Fibroblast of lung (primary cell): ENCODE data around the gene CDK6. TPM values are rescaled to one million over a fixed set of nuclear protein-coding genes. Genes with fewer than 3 reads are reported as not detected.
"Not testable (repeated sequence)": the region's sequence is repeated elsewhere in the genome, so short reads cannot be mapped to it uniquely, and the experiment has no call there.

Experiments used
- DNase-seq, 2 donors: peaks; one replicate each; pipeline versions ENCODE4 v3.0.0 to v3.0.0-alpha.2; 2010; ENCODE audit warnings: low read depth in 2 of 2
- H2AFZ ChIP-seq: 2 replicates; pipeline ENCODE4 v1.5.1; 2012; ENCODE audit warnings: low read length, control low read depth, inconsistent platforms
- H3K27ac ChIP-seq: 2 replicates; pipeline ENCODE4 v1.5.1; 2011; ENCODE audit warnings: low read length, control low read depth; ENCODE audit not compliant: insufficient read depth
- H3K27me3 ChIP-seq: 2 replicates; pipeline ENCODE4 v1.5.1; 2011; ENCODE audit warnings: mild to moderate bottlenecking, low read length; ENCODE audit not compliant: control insufficient read depth, insufficient read depth
- H3K36me3 ChIP-seq: 2 replicates; pipeline ENCODE4 v1.5.1; 2011; ENCODE audit warnings: low read length; ENCODE audit not compliant: control insufficient read depth, insufficient read depth
- H3K4me1 ChIP-seq: 2 replicates; pipeline ENCODE4 v1.5.1; 2011; ENCODE audit warnings: low read length; ENCODE audit not compliant: control insufficient read depth, insufficient read depth; ENCODE audit errors: extremely low read depth
- H3K4me2 ChIP-seq: 2 replicates; pipeline ENCODE4 v1.5.1; 2011; ENCODE audit warnings: low read length, control low read depth; ENCODE audit not compliant: insufficient read depth; ENCODE audit errors: extremely low read depth
- H3K4me3 ChIP-seq, 4 experiments: fragments of 200-600 bp in 1 of 4; sonication (generic) in 1 of 4; replicated peaks in 1 of 4; 2 replicates each; pipeline ENCODE4 v1.5.1; 2011 to 2016; ENCODE audit warnings: low read length in 4 of 4, low read depth in 3 of 4, mild to moderate bottlenecking in 3 of 4, control low read depth in 2 of 4, inconsistent platforms in 1 of 4, mixed read lengths in 1 of 4; ENCODE audit not compliant: insufficient read depth in 1 of 4; ENCODE audit errors: control extremely low read depth in 1 of 4
- H3K79me2 ChIP-seq: 2 replicates; pipeline ENCODE4 v1.5.1; 2012; ENCODE audit warnings: mild to moderate bottlenecking, low read length, inconsistent platforms; ENCODE audit not compliant: control insufficient read depth, insufficient read depth
- H3K9ac ChIP-seq: 2 replicates; pipeline ENCODE4 v1.5.1; 2011; ENCODE audit warnings: mild to moderate bottlenecking, low read length, control low read depth; ENCODE audit not compliant: insufficient read depth
- H3K9me3 ChIP-seq: 2 replicates; pipeline ENCODE4 v1.5.1; 2012; ENCODE audit warnings: low read depth, low read length; ENCODE audit not compliant: control insufficient read depth, insufficient read depth
- H4K20me1 ChIP-seq: 2 replicates; pipeline ENCODE4 v1.5.1; 2011; ENCODE audit warnings: low read length; ENCODE audit not compliant: control insufficient read depth, insufficient read depth; ENCODE audit errors: extremely low read depth
- EZH2 ChIP-seq: IDR thresholded peaks from 2 replicates; pipeline ENCODE4 v1.5.1; 2012; ENCODE audit warnings: low read length, control low read depth, mild to moderate bottlenecking; ENCODE audit errors: missing control alignments
- polyA plus RNA-seq, 2 donors: library from polyadenylated mRNA; depleted of rRNA in 1 of 2; stranded (reverse) in 1 of 2; unstranded in 1 of 2; fragments of >200 nt; gene quantifications; 2 replicates each; pipeline ENCODE4 v1.2.1, GENCODE V29; 2011 to 2012; ENCODE audit warnings: missing spikeins in 1 of 2
- total RNA-seq: library from RNA; depleted of rRNA; stranded (reverse); fragments of >200 nt; gene quantifications from 2 replicates; pipeline ENCODE4 v1.2.1, GENCODE V29; 2014
- TF ChIP-seq, protein P1 (sequence below), 2 donors: IDR thresholded peaks in 1 of 2; conservative IDR thresholded peaks in 1 of 2; 1 replicate in 1 of 2; 2 replicates in 1 of 2; pipeline ENCODE4 v1.5.1; 2011 to 2012; ENCODE audit warnings: low read length in 2 of 2, control low read depth in 1 of 2, inconsistent platforms in 1 of 2, low read depth in 1 of 2, mild to moderate bottlenecking in 1 of 2

Gene CDK6
- total and polyA plus RNA-seq, 2 donors (not counting 1 experiment from before 2014, with no cell fraction given), result 17.8 to 19.2 TPM

DNA sequence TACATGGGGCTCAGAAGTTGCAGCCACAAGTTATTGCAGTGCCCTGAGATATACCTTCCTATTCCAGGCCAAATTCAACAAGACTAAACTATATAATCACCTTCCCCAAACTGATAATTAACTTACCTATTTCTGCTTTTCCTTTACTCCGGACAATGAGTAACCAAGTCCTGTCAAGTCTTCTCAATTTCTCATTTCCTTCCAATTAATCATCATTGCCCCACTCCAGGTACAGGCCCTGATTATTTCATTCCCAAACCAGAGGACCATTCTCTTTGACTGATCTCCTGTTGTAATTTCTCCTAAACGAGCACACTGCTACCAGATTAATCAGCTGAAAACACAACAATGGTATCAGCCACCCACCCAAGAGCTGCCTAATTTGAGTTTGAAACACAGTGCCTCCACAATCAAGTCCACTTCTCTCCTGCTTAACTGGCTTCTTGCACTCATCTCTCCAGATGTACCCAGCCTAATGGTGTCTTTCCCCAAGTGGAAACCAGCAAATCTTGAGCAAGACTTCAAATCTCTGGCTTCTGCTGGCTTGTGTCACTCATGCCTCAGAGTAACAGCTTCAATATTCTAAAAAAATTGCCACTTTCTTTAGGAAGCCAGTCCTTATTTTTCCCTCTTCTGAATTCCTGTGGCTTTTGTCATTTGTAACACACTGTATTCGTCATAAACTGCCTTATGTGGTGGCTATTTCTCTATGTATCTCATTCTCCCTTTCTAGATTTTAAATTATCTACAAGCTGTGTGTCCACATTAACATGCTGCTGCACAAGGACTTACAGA is 89.1 kb downstream of the CDK6 start:
- Histone ChIP-seq H3K9me3 (no peaks in the 10 kb centered on the region), H3K9ac (no peak overlapping the region)
- peak; percentile 31 to 73 for DNase-seq

DNA sequence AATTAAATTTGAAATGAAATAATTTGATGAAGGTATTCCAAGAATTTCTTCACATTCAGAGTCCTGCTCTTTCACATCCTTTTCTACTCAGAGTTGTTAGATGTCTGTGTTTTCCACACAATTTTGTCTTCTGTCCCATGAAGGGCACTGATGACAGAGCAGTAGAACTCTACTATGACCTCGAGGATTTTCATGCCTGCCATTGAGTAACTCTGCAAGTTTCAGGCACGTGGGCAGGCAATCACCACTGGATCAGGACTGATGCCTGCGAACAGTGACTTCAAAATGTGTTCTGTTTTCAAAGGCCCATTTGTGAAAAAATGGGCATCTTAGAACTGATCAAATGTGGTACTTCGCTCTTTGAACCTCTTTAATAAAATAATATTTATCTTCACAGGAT is 91.1 kb downstream of the CDK6 start:
- Histone ChIP-seq H3K36me3 (no peaks in the 10 kb centered on the region), H3K79me2 (peaks cover 35% of the 10 kb centered on the region), H3K9me3 (no peaks in the 10 kb centered on the region), H3K9ac (no peak overlapping the region), H4K20me1 (no peaks in the 10 kb centered on the region), H3K27me3 (no peaks in the 10 kb centered on the region), H3K27ac (no peak overlapping the region), H2AFZ (no peak overlapping the region), H3K4me3 (no peak overlapping the region), H3K4me1 (peaks cover 9% of the 10 kb centered on the region), H3K4me2 (no peak overlapping the region)
- TF ChIP-seq, protein P1, sequence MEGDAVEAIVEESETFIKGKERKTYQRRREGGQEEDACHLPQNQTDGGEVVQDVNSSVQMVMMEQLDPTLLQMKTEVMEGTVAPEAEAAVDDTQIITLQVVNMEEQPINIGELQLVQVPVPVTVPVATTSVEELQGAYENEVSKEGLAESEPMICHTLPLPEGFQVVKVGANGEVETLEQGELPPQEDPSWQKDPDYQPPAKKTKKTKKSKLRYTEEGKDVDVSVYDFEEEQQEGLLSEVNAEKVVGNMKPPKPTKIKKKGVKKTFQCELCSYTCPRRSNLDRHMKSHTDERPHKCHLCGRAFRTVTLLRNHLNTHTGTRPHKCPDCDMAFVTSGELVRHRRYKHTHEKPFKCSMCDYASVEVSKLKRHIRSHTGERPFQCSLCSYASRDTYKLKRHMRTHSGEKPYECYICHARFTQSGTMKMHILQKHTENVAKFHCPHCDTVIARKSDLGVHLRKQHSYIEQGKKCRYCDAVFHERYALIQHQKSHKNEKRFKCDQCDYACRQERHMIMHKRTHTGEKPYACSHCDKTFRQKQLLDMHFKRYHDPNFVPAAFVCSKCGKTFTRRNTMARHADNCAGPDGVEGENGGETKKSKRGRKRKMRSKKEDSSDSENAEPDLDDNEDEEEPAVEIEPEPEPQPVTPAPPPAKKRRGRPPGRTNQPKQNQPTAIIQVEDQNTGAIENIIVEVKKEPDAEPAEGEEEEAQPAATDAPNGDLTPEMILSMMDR (conservative IDR thresholded peaks at IDR 0.05 in 1 of 2, IDR thresholded peaks at IDR 0.05 in 1 of 2; ENCODE audit: low read depth in 1 of 2, low read length in 2 of 2), result no peak
- TF ChIP-seq EZH2, result no peak
- no peak for DNase-seq

More for the DNA sequence above, 89.1 kb downstream of the CDK6 start:
- H3K79me2 ChIP-seq, result peaks cover 37% of the 10 kb centered on the region
- H3K36me3 ChIP-seq, result no peaks in the 10 kb centered on the region
- H2AFZ ChIP-seq, result no peak overlapping the region
- H4K20me1 ChIP-seq, result no peaks in the 10 kb centered on the region
- TF ChIP-seq, protein P1 (conservative IDR thresholded peaks at IDR 0.05 in 1 of 2, IDR thresholded peaks at IDR 0.05 in 1 of 2; ENCODE audit: low read depth in 1 of 2, low read length in 2 of 2), result no peak
- TF ChIP-seq EZH2, result no peak
- H3K4me1 ChIP-seq, result peaks cover 12% of the 10 kb centered on the region
- no peak overlapping the region for H3K4me3 ChIP-seq
- H3K27ac ChIP-seq, result peak overlapping the region; percentile 46
- H3K4me2 ChIP-seq, result peak overlapping the region; percentile 41
- no peaks in the 10 kb centered on the region for H3K27me3 ChIP-seq

- H3K27me3 ChIP-seq, H3K9ac ChIP-seq, H3K36me3 ChIP-seq, H2AFZ ChIP-seq, H3K9me3 ChIP-seq, H3K4me2 ChIP-seq, H3K4me3 ChIP-seq, DNase-seq, H4K20me1 ChIP-seq, H3K27ac ChIP-seq: not testable (repeated sequence)
- peaks cover 15% of the 10 kb centered on the region for H3K4me1 ChIP-seq
- peaks cover 38% of the 10 kb centered on the region for H3K79me2 ChIP-seq
Observed at GRCh38 chr7:92744180-92744579, 92.2 kb downstream of the CDK6 start.
